Measurements from ENCODE around the gene CREB5.
A peak's percentile ranks its signal among the peaks of the same experiment; 100 is the strongest.

The CREB5 gene

DNA sequence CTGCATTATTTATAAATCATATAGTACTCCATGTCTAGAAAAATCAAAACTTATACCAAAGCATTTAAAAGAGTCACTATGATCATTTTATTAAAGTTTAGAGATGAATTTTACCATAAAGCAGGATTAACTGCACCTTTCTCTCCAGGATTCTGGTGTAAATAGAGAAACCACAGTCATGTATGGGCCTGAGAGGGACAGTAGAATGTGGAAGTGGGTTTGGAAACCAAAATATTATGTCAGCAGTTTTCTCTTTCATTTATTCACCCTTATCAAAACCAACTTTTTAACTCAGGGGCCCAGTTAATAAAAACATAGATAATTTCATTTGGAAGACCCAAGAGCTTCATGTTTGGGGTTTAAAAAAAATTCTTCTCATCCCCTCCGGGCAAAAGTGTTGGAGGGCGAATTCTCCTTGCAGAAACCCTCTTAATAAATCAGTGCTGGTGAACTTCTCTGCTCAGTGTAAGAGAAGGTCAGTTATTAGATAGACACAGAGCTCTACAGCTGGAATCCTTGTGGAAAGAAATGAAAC is 266.2 kb downstream of the CREB5 start:
- no peak for DNase-seq (ENCODE audit: low read depth, low spot score)

DNA sequence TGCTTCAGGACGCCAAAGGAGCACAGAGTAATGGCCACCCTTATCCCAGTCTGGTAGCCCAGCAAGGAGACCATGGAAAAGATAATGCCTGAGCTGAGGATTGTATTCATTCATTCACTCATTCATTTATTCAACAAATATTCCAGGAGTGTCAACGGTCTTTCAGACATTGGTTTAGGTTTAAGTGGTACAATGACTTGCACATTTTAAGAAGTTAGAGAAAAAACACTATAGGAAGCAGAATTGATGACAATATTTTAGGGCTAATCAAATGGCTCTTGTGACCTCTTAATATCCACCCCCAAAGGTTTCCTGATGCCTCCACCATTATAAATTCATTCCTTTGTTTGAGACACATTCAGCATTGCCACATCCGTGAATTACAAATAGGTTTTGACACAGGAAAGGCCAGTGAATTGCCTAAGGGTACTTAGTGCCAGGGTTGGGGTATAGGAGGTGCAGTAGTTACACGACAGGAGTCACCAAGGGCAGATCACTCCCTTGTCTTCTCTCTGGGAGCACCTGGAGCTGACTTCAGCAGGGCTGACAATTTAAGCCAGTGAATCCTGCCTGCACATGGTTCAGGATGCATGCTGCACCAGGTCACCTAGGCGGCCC is 269.5 kb downstream of the CREB5 start:
- no peak for DNase-seq (ENCODE audit: low read depth, low spot score)

DNA sequence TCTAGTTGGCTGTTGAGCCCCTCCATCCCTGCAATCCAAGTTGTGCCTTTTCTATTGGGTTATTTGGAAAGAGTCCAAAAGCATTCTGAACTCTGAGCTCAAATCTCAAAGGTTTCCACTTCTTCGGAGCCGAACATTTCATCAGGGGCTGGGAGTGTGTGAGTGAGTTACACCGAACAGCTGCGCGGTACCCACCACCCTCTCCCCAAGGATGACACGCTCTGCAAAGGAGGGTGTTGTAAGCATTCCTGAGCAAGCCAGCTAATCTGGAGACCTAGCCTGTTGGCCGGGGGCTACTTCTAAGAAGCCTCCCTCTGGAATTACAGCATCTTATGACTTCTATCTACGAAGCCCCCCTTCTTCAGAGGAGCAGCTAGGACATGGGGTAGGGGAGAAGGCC is 270.5 kb downstream of the CREB5 start:
- DNase-seq (ENCODE audit: low read depth, low spot score): no peak

DNA sequence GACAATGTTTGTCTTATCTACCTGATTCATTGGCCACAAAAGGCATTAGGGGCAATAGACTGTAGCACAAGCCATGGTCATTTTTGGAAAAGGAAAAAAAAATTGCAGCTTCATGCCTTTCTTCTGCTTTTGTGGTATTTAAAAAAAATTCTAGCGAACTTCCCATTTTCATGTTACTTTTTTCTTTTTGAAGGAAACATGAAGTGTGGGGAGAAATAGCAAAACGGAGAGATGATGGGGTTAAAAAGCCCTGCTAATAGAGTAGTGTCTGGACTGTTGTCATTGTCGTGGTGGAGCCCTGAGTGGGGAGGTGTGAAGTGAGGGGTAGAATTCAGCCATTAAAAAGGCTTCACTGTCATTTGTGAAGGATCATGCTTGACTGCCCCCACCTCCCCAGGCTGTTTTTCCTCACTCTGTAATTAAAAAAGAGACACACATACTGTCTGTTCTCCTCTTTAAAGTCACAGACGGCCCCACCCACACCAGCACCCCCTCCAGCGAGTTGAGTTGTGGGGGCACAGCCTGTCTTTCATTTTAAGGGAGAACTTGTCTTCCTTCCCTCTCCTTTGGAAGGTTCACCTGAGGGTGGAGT is 272.4 kb downstream of the CREB5 start:
- no peak for DNase-seq (ENCODE audit: low read depth, low spot score)

DNA sequence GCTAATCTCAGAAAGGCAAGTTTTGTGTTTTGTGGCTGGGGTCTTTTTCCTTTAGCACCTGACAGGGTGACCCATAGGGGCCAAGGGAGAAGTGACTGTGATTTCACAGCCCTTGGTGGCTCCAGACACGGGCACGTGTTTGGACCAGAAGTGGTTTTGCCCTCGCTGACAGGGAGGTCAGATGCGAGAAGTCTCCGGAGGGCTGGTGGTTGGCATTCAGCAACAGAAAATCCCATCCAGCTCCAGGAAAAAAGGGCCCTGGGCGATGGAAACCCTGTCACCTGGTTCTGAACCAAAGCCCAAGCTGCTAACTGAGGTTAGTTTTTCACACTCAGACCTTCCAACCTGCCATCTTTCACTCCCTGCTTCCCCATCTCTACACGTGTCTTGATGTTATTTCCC is 272.9 kb downstream of the CREB5 start:
- no peak for DNase-seq (ENCODE audit: low read depth, low spot score)

DNA sequence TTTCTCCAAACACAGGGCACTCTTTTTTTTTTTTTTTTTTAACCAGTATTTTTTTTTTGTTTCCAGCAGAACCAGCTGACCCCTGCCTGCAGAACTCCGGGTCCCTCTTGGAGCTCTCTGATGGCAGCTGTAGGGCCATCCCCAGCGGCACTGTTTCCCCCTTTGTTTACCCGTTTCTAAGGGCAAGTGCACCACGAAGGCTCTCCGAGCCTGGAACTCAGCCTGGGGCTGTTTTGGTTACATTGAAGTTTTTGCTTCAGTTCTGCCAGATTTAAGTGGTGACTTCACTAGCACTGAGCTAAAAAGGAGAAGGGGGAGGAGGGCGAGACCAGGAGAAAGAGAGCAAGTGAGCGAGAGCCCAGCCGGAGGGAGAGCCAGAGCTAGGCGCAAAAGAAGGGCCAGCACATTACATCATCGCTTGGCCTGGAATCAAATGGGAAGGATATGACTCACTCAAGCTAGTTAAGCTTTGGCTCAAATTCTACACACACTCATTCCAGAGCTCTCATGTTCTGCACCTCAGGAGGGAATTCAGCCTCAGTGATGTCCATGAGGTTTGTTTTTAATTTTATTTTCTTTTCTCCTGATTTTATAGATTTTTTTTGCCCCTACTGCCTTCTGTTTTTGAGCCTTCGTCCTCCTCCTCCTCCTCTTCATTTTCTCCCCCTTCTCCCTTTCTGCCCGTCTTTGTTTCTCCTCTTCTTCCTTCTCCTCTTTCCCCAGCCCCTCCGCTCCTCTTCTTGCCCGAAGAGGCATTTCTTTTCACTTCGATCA is 273.5 kb downstream of the CREB5 start:
- peak; percentile 98 for DNase-seq (ENCODE audit: low read depth, low spot score)

DNA sequence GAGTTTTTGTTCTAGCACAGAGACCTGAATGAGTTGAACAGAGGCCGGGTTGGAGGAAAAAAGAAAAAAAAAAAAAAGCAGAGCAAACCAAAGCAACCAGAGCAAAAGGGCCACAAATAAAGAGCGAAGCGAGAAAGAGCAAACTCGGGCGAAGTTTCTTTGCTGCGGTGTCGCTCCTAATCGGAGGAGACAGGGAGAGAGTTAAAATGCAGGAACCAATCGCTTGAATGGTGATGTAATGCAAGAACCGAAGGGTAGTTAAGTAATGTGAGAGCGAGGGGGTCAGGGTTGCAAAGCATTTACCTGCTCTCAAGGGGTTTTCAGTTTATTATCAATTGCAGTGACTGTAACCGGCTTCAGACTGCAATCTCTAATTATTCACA is 274.1 kb downstream of the CREB5 start:
- DNase-seq (ENCODE audit: low read depth, low spot score): peak; percentile 75

DNA sequence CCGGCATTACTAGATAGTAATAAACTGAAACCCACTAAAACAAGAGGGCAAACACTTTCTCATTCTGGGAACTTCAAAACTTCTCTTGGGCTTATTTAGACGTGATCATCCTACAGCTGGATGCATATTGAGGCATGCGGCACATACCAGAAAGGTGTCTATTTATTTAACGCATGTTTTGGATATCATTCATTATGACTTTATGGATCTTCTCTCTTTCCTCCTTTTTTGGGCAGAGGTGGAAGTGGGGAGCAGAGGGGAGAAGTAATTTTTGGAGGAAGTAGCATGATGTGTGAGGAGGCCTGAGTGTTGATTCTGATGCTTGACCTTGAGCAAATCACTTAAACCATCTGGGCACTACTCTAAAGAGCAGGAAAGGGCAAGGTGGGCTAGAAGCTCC is 275.2 kb downstream of the CREB5 start:
- no peak for DNase-seq (ENCODE audit: low read depth, low spot score)

DNA sequence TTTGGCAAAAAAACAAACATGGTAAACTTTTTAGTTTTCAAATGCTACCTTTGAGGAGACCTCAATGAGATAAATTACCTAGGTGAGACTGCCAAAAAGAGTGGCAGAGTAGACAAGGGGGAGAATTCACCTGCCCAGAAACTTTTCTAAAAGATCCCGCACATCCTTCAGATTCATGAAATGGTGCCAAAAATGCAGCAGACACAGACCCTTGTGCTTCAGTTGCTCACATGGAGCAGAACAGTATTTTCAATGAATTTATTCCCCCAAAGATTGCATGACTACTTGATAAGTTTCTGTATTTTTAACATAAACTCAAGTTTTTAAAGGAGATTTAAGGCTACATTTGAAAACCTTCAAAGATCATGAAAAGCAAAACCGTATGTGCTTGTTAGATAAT is 275.9 kb downstream of the CREB5 start:
- no peak for DNase-seq (ENCODE audit: low read depth, low spot score)

DNA sequence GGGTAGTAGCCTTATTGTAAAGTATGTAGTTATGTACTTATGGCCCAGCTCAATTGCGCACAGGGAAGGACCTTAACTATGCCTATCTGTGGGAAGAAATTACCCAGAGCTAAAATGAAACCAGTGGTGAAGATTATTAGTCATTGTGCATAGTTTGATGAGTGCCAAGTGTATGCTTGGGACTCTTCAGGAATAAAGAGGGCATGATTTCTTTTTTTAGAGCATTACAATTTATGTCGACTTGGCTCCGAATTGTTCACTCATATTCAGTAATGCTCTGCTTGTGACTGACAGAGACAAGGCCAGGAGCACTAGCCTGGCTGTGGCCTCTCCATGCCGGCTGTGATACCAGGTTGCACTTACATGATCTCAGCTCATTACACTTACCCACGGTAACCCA is 276.3 kb downstream of the CREB5 start:
- no peak for DNase-seq (ENCODE audit: low read depth, low spot score)

DNA sequence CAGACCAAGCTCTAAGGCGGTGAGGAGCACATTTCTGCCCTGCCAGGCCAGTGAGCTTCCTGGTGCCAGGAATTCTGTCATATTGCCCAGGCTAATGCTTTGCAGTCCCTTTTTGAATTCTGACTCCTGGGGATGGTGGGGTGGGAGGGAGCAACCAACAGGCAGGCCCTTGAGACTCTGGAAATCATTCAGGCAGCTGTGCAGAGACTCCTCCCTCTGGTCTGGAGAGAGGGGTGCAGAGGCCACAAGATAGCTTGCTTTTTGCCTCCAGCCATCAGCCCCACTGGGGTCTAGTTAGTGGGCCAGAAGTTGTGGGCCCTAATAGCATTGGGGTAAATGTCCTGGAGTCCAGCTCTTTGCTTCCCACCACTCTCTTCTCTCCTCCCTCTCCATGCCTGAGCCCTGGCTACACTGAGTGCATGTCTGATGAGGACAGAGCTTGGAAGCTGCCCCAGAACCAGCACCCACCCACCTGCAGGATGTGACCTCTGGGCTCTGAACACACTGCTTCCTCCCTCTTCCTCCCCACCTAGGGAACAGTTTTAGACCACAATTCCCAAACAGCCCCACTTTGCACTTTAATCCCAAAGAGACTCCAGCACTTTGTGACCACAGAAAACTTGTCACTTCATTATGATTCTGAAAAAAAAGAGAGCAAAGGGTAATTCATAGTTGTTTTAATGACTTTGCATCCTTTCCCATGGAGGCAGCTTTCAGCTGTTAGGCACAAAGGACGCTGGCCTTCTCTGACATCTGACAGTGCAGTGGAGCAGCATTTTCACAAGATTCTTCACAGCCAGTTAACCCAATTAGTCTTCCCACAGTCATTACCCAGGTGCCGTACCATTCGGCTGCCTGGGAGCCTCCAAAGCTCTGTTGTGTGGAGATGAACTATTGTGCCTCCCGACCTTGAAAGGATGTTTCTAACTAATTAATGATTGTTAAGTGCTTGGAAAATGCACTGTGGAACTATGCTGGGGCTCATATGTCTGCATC is 283.3 kb downstream of the CREB5 start:
- DNase-seq (ENCODE audit: low read depth, low spot score): no peak

DNA sequence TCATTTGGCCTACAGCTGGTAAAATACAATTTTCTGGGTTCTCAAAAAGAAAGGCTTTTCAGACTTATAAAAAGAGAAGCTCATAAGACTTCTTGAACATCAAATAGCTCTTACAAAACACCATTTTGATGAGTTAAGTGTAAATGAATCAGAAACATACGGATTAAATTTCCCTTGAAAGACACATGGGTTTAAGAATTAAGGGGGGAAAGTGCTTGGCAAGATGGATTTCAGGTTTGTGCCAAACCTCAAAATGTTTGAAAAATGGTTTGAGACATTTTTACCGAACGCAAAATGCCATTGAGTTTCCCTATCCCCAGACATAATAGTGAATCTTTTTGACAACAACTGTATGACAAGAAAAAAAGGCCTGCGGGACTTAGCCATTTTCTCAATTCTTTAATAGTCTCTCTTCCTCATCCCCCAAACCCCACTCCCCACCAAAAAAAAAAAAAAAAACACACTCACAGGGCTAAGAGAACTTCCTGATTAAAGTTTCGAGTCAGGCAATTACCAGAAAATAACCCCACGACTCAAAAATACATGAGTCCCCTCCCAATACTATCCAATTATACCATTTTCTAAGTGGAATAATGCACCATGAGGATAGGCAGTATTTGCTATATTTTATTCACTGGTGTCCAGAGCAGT is 285.7 kb downstream of the CREB5 start:
- DNase-seq (ENCODE audit: low read depth, low spot score): no peak

DNA sequence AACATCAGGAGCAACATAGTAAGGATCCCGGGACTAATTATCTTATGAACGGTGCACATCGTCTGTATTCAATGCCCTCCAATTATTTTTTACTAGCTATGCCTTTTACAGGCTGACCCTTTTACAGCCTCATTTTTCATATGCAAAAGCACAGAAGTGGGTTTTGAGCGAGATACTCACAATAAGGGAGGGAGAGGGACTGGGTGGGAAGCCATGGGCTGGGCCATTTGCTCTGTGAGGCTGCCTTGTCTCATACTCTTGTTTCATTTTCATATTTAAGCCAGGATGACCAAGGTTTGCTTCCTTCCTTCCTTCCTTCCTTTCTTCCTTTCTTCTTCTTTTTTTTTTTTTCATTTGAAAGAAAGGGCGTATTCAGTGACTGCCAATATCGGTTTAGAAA is 286.5 kb downstream of the CREB5 start:
- no peak for DNase-seq (ENCODE audit: low read depth, low spot score)

DNA sequence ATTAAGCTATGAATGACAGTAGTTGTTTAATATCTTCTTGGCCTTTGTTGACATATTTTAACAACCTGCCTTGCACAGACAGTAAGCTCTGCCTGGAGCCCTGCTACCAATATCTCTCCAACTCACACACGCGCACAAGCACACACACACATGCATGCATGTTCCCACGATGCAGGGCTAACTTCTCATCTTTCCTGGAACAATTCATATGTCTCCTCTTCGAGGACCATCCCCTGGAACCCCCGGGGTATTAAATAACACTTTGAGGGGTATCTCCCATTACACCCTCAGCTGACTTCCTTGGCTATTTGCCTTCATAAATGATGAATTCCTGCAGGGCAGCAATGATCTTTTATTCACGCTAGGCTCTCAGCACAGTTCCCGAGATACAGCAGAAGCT is 287.8 kb downstream of the CREB5 start:
- no peak for DNase-seq (ENCODE audit: low read depth, low spot score)

DNA sequence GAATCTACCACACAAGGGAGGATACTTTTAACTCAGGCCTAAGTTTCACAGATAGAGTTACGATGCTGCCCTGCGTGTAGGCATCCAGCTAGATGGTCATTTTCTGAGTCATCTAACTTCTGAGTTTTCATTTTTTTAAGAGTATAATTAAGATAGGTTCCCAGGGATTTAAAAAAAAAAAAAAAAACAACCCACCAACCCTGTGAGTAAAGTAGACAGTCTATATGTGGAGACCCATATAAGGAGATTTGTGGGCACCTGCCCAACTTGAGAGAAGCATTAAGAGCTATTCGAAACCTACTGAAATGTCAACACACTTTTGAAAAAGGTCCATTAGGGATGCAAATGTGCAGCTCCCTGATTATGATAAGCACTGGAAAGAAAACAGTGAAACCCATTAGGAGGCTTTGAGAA is 288.5 kb downstream of the CREB5 start:
- no peak for DNase-seq (ENCODE audit: low read depth, low spot score)

DNA sequence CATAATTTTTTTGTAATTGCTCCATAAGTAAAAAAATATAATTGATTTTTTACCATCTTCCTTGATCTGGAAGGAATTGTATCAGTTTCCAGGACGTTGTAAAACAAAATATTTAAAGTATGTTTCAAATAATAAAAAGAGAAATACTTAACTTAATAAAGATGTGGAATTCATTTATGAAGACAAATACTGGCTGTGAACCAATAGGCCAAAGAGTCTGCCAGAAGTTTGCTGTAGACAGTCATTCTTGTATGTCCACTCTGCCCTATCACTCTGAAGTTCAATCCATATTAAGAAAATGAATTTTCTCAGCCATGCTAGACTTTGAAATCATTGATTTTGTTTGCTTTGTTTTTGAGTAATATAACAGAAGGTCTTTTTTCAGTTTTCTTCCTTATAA is 289.4 kb downstream of the CREB5 start:
- DNase-seq (ENCODE audit: low read depth, low spot score): no peak

DNA sequence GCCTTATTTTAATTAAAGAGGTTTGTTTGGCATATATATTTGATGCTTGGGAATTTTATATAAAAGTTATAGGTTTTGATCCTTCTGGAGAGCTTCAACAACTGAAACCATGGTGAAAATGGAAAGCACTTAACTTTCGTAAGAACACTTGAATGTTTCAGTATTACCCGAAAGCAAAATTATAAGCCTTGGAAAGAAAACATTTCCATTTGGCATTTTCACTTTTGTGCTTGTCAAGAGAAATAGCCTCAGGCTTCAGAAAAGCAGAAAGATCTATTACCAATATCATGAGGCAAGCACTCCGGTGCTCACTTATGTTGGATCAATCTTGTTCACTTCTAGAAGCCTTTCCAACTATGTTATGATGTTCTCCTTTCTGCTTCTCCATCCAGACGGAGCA is 289.9 kb downstream of the CREB5 start:
- no peak for DNase-seq (ENCODE audit: low read depth, low spot score)

DNA sequence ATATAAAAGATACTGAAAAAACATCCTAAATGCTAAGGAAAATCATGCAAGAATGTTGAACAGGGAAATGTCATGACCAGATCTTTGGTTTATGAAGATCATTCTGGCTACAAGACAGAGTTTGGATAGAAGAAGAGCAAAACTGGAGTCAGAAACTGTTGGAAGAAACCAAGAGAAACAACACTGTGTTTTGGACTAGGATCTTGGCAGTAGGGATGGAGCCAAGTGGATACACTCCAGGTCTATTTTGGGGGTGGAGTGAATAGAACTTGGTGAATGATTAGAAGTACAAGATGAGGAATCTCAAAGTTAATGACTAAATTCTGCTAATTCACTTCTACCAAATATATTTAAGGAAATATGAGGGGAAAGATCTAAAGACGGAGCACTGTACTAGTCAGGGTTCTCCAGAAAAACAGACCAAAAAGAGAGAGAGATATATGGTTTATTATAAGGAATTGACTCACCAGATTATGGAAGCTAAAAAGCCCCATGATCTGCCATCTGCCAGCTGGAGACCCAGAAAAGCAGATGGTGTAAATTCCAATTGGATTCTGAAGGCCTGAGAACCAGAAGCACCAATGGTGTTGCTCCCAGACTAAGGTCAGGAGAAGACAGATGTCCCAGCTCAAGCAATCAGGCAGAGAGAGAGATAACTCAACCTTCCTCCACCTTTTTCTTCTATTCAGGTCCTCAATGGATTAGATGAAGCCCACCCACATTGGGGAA is 290.9 kb downstream of the CREB5 start:
- DNase-seq (ENCODE audit: low read depth, low spot score): no peak

DNA sequence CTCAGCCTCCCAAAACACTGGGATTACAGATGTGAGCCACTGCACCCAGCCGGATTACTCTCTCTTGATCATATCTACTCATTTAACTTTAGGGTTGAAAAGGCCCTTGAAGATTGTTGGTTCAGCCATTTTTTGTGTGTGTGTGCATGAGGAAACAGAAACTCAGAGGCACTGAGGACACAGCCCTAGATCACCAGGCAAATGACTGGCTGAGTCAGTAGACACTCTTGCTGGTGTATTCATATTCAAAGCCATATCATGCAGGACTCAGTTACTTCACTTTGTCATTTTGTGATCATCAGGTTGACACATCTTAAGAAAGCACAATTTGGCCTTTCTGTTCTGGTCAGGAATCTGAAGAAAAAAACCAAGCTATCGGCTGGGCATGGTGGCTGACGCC is 292.4 kb downstream of the CREB5 start:
- no peak for DNase-seq (ENCODE audit: low read depth, low spot score)

DNA sequence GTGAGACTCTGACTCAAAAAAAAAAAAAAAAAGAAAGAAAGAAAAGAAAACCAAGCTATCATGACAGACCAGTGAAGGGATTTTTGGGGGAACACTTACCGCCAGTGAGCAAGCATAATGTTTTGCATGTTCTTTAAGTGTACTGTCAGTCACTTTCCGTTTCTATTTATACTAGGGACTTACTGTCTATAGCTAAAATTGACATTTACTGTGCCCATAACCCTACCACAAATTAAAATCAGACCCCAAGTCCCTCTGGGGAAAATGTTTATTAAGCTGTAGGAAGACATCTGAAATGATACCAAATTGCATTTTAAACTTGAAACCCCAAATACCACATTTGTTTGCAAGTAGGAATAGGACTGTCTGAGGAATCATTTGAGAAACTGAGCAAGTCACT is 293.0 kb downstream of the CREB5 start:
- DNase-seq (ENCODE audit: low read depth, low spot score): no peak

DNA sequence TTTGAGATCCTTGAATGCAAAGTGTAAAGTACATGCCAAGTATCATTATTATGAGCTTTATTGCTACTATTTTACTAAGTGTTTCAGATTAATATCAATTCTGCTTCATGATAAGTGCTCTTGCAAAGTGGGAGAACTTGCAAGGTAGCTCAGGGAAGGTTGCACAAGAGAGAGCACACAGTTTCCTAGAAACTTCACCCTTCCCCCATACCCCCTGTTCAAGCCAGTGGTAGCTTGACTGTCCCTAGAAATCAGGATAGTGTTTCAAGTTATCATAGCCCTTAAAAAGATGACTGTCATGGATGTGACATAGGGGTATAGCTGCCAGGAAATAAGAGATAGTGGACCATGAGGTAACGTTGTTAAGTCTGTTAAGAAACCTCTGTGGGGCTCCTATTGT is 294.3 kb downstream of the CREB5 start:
- DNase-seq (ENCODE audit: low read depth, low spot score): no peak

All from ELF-1 (cell line).